GM21390 (cell line): ENCODE measurements around the gene ANKRD13A.
A peak's percentile ranks its signal among the peaks of the same experiment; 100 is the strongest.
"Not testable (repeated sequence)": the region's sequence is repeated elsewhere in the genome, so short reads cannot be mapped to it uniquely, and the experiment has no call there.

ENCODE experiments used
- ATAC-seq: cut with Tn5 transposase; IDR thresholded peaks from one replicate; pipeline ENCODE4 v1.9.1; 2021; ENCODE audit not compliant: unreplicated experiment

ANKRD13A gene

DNA sequence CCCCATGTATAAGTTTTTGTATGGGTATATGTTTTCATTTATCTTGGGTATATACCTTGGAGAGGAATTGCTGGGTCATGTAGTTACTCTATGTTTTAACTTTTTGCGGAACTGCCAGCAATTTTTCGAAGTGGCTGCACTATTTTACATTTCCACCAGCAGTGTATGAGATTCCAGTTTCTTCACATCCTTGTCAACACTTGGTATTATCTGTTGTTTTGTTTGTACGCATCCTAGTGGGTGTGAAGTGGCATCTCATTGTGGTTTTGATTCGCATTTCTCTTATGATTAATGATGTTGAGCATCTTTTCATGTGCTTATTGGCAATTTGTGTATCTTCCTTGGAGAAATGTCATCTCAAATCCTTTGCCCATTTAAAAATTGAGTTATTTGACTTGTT lies 6.9 kb downstream of the ANKRD13A start:
- ATAC-seq, result no peak

- no peak for ATAC-seq
Observed at GRCh38 chr12:110007881-110008280, 8.7 kb downstream of the ANKRD13A start.

GRCh38 chr12:110008681-110009398 lies 9.6 kb downstream of the ANKRD13A start:
- ATAC-seq, result not testable (repeated sequence)

GRCh38 chr12:110010853-110011723 lies 11.9 kb downstream of the ANKRD13A start:
- peak; percentile 45 for ATAC-seq

- ATAC-seq, result peak; percentile 62
Observed at GRCh38 chr12:110012137-110012536, 12.9 kb downstream of the ANKRD13A start.

GRCh38 chr12:110012659-110013058 lies 13.4 kb downstream of the ANKRD13A start:
- ATAC-seq, result no peak

DNA sequence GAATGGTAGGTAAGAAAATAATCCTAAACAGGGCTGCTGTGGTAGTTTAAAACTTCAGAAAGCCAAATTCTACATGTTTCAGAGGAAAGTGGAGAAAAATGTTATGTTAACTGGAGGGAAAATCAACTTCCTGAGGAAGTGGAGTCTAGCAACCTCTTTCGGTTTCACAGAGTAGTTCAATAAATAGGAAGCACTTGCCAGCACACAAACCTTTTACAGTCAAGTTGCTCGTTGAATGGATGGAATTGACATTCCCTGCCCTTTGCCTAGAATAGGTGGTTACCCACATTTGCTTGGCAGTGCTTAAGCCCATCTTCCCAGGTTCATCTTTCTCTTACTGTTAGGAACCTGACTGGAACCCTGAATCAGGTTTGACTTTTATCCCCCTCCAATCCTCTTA lies 15.9 kb downstream of the ANKRD13A start:
- no peak for ATAC-seq

DNA sequence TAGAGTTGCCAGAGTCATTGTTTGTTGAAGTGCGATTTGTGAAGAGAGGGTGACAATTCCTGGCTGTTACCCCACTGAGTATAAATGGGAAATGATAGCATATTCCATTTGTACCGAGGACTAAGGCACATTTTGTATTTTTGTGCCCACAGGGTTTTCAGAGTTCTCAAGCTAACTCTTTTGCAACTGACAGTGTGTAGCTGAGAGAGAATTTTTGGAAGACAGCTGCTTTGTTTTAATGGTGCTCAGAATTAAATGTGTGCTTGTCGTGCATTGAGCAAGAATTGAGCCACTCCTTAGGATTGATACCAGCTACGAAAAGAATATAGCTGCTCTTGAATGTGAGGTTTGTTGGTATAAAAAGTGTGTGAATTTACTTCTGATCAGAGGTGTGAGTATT lies 21.7 kb downstream of the ANKRD13A start:
- no peak for ATAC-seq

- ATAC-seq, result no peak
Observed at GRCh38 chr12:110023059-110023980, 24.1 kb downstream of the ANKRD13A start.

GRCh38 chr12:110024051-110024450 lies 24.8 kb downstream of the ANKRD13A start:
- ATAC-seq, result no peak

GRCh38 chr12:110028323-110028722 lies 29.1 kb downstream of the ANKRD13A start:
- ATAC-seq, result no peak

DNA sequence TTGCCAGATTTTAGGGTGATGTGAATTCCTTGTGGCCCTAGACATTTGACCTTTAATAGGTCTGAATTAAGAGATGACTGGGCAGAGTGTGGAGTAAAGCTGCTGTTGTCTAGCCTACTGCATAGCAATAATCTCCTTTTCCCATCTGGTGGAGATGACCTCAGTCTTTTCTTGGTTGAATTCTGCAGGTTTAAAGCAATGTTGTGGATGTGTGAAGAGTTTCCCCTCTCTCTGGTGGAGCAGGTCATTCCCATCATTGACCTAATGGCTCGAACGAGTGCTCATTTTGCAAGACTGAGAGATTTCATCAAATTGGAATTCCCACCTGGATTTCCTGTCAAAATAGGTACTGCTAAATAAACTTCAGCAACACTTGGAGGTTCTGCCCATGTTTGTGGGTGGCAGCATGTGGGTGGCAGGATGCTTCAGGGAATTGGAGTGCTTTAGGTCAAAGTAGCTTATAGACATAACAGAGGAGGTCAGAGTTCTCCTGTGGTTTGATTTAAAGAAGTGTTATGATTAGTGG lies 30.1 kb downstream of the ANKRD13A start:
- no peak for ATAC-seq

DNA sequence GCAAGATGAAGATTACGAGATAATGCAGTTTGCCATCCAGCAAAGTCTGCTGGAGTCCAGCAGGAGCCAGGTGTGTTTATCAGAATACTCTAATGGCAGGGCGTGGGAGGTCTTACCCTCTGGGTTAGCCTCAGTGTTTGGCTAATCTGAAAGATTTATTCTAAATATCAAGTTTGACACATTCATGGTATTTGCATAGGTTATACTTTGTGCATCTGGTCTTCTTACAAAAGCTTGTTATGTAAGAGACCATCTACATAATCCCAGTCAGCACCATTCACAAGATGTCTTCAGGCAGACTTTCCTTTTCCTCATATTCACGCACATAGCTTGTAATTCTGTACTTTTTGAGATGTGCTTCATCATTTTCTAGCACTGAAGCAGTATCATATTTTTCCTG lies 34.7 kb downstream of the ANKRD13A start:
- ATAC-seq, result no peak

- no peak for ATAC-seq
Observed at GRCh38 chr12:110035534-110036104, 36.4 kb downstream of the ANKRD13A start.

GRCh38 chr12:110037315-110037714 lies 38.1 kb downstream of the ANKRD13A start:
- no peak for ATAC-seq

DNA sequence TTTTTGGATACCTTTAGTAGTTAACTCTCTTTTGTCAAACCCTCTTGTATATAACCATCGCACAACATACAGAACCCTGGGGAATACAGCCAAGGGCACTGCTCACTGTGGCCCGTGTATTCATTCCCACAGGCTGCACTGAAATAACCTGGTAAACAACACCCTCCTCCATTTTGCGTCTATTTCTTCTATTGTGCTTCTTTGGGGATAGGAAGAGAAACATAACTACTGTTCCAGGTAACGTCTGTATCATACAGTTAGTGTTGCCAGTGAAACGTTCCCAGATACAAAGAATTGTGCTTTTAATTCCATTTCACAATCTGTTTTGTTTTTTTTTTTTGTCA lies 39.5 kb downstream of the ANKRD13A start:
- ATAC-seq, result no peak

GRCh38 chr12:110039085-110039807 lies 40.0 kb downstream of the ANKRD13A start:
- ATAC-seq, result no peak

DNA sequence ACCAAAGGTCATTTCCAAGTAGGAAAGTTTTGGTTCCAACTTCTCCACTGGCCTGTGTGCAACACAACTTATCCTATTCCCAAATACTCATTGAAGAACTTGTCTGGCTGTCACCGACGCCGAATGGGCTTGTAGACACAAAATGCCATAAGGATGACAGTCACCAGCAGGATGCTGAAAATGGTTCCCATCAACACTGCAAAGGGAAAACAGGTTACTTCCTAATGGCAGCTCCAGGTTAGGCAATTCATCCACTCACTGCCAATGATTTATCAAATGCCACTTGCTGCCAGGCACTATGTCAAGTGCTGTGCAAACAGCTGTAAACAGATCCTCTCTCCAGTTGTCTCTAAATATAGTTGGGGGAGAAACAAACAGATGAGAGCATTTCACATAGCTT lies 43.0 kb downstream of the ANKRD13A start:
- ATAC-seq, result no peak

DNA sequence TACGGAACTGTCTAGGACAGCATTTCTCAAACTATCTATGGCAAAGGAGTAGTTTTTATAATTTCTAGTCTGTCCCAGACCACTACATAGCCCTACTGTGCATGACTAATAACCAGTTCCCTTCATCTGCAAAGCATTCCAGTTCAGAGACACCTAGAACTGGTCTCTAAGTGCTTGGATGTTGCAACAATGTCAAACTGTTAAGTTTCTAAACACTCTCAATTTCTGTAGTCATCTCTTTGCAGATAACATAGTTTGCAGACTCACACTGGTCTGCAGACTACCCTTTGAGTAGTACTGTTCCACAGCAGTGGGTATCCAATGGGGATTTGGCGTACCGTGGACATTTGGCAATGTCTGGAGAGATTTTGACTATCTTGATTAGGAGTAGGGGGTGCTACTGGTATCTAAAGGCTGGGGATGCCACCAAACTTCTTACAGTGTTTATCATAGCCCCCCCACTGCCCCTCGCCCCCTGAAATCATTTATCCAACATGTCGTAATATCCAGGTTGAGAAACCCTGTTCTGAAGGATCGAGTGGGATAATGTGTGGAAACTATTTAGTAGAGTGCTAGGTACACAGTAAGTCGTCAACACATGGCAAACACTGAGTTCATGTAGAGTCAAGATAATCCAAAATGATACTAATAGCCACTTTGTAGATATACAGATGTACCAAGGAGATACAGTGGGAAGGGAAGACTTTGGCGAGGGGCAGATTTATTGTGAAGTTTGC lies 47.4 kb downstream of the ANKRD13A start:
- no peak for ATAC-seq
